ENCODE data around the gene PARD3B.

The PARD3B gene

DNA sequence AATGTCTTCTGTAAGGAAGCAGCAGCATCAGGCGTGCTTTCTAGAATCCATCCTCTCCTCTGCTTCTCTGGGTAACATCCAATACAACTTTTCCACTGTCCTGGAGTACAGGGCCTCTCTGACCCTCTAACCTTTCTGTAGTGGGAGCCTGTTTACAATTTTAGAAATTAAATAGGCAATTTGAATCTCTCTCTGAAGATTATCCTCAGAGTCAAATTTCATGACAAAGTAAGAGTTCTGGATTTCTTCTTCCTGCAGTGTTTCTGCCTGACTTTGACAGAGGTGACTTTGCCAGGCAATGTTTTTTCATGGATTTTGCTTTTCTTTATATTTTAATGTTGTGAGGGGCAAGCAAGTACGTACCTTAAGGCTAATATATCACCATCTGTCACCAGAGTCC, 558.4 kb downstream of the PARD3B start:
- no peaks in the 10 kb centered on the region for H3K27me3 ChIP-seq (ENCODE audit: low read length)
- no peaks in the 10 kb centered on the region for H3K9me3 ChIP-seq (ENCODE audit: insufficient read depth, low read length)
- no peaks in the 10 kb centered on the region for H3K9me2 ChIP-seq (replicated peaks; ENCODE audit: insufficient read depth, low read length)
- no peak overlapping the region for H3K9ac ChIP-seq (ENCODE audit: low read length)
- H4K20me1 ChIP-seq (ENCODE audit: low read depth, low read length), result no peaks in the 10 kb centered on the region
- H3K4me2 ChIP-seq (ENCODE audit: low read depth, low read length, poor library complexity, severe bottlenecking), result no peak overlapping the region
- H2AFZ ChIP-seq (ENCODE audit: low read depth, low read length, severe bottlenecking), result no peak overlapping the region
- H3K27ac ChIP-seq (ENCODE audit: low read depth, low read length), result no peak overlapping the region
- H3K36me3 ChIP-seq (ENCODE audit: low read length), result no peaks in the 10 kb centered on the region
- TF ChIP-seq, protein P1, sequence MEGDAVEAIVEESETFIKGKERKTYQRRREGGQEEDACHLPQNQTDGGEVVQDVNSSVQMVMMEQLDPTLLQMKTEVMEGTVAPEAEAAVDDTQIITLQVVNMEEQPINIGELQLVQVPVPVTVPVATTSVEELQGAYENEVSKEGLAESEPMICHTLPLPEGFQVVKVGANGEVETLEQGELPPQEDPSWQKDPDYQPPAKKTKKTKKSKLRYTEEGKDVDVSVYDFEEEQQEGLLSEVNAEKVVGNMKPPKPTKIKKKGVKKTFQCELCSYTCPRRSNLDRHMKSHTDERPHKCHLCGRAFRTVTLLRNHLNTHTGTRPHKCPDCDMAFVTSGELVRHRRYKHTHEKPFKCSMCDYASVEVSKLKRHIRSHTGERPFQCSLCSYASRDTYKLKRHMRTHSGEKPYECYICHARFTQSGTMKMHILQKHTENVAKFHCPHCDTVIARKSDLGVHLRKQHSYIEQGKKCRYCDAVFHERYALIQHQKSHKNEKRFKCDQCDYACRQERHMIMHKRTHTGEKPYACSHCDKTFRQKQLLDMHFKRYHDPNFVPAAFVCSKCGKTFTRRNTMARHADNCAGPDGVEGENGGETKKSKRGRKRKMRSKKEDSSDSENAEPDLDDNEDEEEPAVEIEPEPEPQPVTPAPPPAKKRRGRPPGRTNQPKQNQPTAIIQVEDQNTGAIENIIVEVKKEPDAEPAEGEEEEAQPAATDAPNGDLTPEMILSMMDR (IDR thresholded peaks at IDR 0.05; ENCODE audit: insufficient read depth, low read length, poor library complexity, severe bottlenecking), result no peak
- TF ChIP-seq EZH2phosphoT487 (conservative IDR thresholded peaks at IDR 0.05; ENCODE audit: low read length), result no peak
- no peaks in the 10 kb centered on the region for H3K79me2 ChIP-seq (ENCODE audit: insufficient read depth, low read length)
- no peak overlapping the region for H3K4me3 ChIP-seq (ENCODE audit: insufficient read depth, low read length, poor library complexity, severe bottlenecking)
- no peaks in the 10 kb centered on the region for H3F3A ChIP-seq (ENCODE audit: insufficient read depth)

- Histone ChIP-seq H3K4me3 (ENCODE audit: insufficient read depth, low read length, poor library complexity, severe bottlenecking) (no peak overlapping the region), H3K9me2 (replicated peaks; ENCODE audit: insufficient read depth, low read length) (no peaks in the 10 kb centered on the region), H3K4me2 (ENCODE audit: low read depth, low read length, poor library complexity, severe bottlenecking) (no peak overlapping the region), H3K36me3 (ENCODE audit: low read length) (no peaks in the 10 kb centered on the region), H3K9ac (ENCODE audit: low read length) (no peak overlapping the region), H3K27ac (ENCODE audit: low read depth, low read length) (no peak overlapping the region), H3F3A (ENCODE audit: insufficient read depth) (no peaks in the 10 kb centered on the region), H3K27me3 (ENCODE audit: low read length) (no peaks in the 10 kb centered on the region), H4K20me1 (ENCODE audit: low read depth, low read length) (no peaks in the 10 kb centered on the region), H3K79me2 (ENCODE audit: insufficient read depth, low read length) (no peaks in the 10 kb centered on the region), H3K9me3 (ENCODE audit: insufficient read depth, low read length) (no peaks in the 10 kb centered on the region), H2AFZ (ENCODE audit: low read depth, low read length, severe bottlenecking) (no peak overlapping the region)
- no peak for TF ChIP-seq EZH2phosphoT487 (conservative IDR thresholded peaks at IDR 0.05; ENCODE audit: low read length)
- TF ChIP-seq, protein P1 (IDR thresholded peaks at IDR 0.05; ENCODE audit: insufficient read depth, low read length, poor library complexity, severe bottlenecking), result no peak
Measured at GRCh38 chr2:205107810-205108209, 562.5 kb downstream of the PARD3B start.

DNA sequence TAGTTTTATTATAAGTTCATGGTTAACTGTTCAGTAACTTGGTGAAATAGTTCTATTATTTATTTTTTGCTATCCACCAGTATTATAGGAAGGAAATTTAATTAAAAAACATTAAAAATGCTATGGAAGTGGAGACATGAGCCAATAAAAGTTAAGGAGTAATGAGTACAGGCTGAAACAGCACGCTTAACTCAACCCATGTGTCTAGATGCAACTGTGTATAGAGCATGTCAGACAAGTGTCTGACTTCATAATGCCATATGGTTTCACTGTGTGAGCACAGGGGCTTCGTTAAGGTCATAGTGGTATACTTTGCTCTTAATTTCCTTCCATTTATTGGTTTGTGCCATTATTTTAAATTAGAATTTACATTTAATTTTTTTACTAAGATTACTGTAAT, 570.2 kb downstream of the PARD3B start:
- Histone ChIP-seq H3K27me3 (ENCODE audit: low read length) (no peaks in the 10 kb centered on the region), H3K9ac (ENCODE audit: low read length) (no peak overlapping the region), H3K36me3 (ENCODE audit: low read length) (no peaks in the 10 kb centered on the region; the same call in 1 of the 2 replicates), H3K4me2 (ENCODE audit: low read depth, low read length, poor library complexity, severe bottlenecking) (no peak overlapping the region), H4K20me1 (ENCODE audit: low read depth, low read length) (no peaks in the 10 kb centered on the region), H3K4me3 (ENCODE audit: insufficient read depth, low read length, poor library complexity, severe bottlenecking) (no peak overlapping the region), H3K9me3 (ENCODE audit: insufficient read depth, low read length) (no peaks in the 10 kb centered on the region), H3K9me2 (replicated peaks; ENCODE audit: insufficient read depth, low read length) (no peaks in the 10 kb centered on the region), H3K79me2 (ENCODE audit: insufficient read depth, low read length) (no peaks in the 10 kb centered on the region), H2AFZ (ENCODE audit: low read depth, low read length, severe bottlenecking) (no peak overlapping the region), H3K27ac (ENCODE audit: low read depth, low read length) (no peak overlapping the region), H3F3A (ENCODE audit: insufficient read depth) (no peaks in the 10 kb centered on the region)
- TF ChIP-seq, protein P1 (IDR thresholded peaks at IDR 0.05; ENCODE audit: insufficient read depth, low read length, poor library complexity, severe bottlenecking), result no peak
- TF ChIP-seq EZH2phosphoT487 (conservative IDR thresholded peaks at IDR 0.05; ENCODE audit: low read length), result no peak

Data from SU-DHL-6 (cell line).